NCI-H446 (cell line): ENCODE results near the gene TRIP10.

ENCODE experiments used
- DNase-seq, 2 experiments: peaks; one replicate each; lab custom pipeline; 2025; lab: John Stamatoyannopoulos, UW

The TRIP10 gene

GRCh38 chr19:6725513-6726231 lies 13.8 kb upstream of the TRIP10 start:
- DNase-seq = no peak

DNA sequence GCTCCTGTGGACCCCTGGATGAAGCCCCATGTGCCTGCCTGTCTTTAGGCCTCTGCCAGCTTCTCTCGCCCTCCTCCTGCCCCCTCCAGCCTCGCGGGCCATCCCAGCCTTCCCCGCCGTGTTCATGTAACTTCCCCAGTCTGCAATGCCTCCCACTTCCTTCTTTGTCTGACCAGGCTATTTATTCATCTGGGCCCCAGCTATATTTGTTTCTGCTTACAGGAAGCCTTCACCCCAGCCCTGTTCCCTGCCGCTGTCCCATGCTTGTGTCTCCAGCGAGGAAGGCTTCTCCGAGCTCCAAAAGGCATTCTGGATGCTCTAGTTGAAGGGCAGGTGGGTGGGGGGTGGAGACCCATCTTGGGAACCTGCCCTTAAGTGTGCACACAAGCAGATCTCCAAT lies 11.1 kb upstream of the TRIP10 start:
- DNase-seq = no peak

- DNase-seq = no peak
These were observed 9.8 kb upstream of the TRIP10 start for GRCh38 chr19:6729573-6730152.

GRCh38 chr19:6730153-6730804 lies 9.2 kb upstream of the TRIP10 start:
- DNase-seq = no peak

DNA sequence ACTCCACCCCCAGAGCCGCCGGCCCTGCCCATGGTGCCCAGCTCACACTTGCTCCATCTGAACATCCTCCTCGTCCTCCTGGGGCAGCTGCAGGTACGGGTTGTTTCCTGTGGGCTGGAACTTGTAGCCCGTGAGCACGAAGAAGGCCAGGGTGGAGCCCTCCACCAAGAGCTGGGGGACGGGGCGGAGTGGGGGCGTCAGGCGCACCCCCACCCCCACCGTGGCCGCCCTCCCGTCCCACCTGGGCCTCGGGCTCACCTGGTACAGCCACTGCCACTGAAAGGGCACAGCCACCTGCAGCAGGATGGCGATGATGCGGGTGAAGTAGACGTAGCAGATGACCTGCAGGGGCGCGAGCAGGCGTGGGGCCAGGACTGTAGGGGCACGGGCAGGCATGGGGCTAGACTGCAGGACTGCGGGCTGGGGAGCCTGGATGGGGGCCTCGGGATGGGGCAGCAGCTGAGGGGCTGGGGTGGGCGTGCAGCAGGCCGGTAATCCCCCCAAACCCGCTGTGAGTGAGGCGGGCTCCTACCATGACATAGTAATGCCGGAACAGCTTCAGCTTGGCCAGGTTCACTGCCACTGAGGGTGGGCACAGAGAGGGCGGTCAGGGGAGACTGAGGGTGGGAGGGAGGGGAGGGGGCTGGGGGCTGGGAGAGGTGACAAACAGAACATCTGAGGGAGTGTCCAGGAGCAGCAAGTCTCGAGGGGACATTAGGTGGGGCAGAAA lies 8.4 kb upstream of the TRIP10 start:
- no peak for DNase-seq

GRCh38 chr19:6731822-6732221 lies 7.7 kb upstream of the TRIP10 start:
- DNase-seq = no peak

DNA sequence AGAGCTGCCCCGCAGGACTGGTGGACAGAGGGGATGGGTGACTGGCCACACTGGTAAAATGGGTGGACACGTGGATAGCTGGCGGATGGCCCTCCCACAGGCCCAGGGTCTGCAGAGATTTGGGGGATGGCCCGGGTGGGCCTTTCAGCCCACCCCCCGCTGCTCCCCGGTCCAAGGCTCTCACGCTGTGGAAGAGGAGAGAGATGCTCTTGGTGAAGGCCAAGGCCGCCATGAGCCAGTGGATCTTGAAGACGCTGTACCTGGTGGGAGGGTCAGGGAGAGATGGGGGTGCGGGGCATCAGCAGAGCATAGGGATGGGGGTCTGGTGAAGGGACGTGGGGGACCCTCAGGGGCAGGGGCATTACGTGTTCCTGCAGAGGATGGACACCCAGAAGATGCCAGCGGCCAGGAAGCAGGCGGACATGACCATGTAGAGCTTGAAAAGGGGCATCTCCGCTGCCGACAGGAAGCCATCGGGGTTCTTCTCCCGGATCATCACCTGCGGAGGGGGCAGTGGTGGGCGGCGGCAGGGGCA lies 6.6 kb upstream of the TRIP10 start:
- no peak for DNase-seq

DNA sequence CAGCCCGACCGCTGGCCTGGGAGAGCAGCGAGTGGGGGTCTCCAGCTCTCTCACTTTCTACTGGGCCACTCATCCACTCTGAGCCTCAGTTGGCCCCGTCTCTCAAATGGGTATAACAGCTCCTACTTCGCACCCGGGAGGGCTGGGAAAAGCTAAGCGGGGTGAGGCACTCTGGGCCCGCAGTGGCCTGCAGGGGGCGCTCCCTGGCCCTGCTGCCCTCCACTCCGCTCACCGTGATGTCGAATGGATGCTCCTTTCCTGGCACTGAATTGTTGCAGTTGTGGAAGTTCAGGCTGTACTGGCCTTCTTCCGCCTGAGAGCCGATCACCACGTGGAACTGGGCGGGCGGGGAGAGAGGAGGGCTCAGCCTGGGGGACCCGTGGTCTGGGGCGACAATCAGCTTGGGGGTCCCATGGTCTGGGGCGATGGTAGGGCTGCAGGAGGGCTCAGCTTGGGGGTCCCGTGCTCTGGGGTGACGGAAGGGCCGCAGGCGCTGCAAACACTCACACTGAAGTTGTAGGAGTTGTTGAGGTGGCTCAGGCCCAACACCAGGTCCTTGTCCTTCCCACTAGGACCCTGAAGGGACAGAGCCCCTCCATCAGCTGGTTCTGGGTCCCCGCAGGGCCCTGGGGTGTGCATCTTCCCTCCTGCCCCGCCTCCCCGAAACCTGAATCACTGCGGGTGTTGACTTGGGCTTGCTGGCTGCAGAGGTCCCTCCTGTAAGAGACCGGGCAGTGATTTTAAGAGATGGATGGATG lies 6.0 kb upstream of the TRIP10 start:
- DNase-seq = no peak

GRCh38 chr19:6734096-6734696 lies 5.3 kb upstream of the TRIP10 start:
- no peak for DNase-seq

DNA sequence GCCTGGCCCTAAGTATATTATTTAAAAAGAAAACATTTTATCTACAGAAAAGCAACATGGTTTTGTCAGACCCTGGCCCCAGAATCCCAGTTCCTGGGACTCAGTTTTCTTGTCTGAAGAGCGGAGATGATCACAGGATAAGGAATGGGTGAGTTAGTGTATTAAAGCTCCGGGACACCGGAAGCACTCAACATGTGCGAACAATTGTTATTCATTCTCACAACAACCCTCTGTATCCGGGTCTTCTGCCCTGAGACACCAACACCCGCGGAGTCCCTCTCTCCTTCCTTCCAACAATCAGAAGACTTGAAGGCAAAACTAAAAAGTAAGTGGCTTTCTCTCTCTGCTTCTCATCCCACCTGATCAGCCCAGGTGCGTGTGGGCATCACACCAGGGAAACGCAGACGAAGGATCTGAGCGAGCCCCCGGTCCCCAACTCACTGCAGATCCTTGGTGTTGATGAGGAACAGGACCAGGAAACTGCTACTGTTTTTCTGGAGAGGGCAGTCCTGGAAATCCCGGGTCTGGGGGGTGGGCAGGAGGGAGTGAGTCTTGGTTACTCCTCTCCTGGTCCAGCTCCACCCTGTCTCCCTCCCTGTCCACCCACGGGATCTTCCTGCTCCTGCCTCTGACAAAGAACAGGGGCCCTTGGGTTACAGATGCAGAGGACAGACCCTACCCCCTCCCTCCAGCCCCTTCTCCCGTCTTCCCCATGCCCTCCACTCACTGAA lies 4.1 kb upstream of the TRIP10 start:
- DNase-seq = no peak

- peak in 1 of 2 experiments; percentile 58 for DNase-seq
These were observed 3.1 kb upstream of the TRIP10 start for GRCh38 chr19:6736169-6736916.

- no peak for DNase-seq
These were observed 2.6 kb upstream of the TRIP10 start for GRCh38 chr19:6736917-6737283.

DNA sequence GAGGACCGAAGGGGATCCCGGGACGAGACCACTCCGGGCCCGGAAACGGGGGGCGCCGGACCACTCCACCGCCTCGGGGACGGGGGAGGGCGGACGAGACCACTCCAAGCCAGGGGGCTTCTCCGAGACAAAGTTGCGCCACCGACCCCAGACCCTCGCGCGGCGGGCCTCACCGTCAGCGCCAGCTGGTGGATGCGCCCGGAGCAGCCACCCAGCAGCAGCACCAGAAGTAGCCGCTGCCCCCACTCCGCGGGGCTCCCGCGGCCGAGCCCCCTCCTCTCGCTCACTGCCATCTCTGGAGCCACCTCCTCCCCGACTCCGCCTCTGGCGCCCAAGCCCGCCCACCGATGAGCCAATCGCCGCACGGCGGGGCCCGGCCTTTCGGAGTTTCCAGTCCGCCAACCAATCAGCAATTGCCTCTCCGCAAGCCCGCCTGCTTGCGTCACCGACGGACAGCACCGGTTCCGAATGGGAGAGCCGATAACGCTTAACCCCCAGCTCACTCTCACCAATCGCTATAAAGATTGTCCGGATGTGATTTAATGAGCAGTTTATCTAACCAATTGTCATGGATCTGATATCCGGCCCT lies 2.1 kb upstream of the TRIP10 start, which contains the start of gene GPR108:
TSS of gene GPR108 (minus strand) at position 297 of the 589 bp plus-strand sequence. CDS start at position 293, 4 bp downstream.
- peak; percentile 100 for DNase-seq

DNA sequence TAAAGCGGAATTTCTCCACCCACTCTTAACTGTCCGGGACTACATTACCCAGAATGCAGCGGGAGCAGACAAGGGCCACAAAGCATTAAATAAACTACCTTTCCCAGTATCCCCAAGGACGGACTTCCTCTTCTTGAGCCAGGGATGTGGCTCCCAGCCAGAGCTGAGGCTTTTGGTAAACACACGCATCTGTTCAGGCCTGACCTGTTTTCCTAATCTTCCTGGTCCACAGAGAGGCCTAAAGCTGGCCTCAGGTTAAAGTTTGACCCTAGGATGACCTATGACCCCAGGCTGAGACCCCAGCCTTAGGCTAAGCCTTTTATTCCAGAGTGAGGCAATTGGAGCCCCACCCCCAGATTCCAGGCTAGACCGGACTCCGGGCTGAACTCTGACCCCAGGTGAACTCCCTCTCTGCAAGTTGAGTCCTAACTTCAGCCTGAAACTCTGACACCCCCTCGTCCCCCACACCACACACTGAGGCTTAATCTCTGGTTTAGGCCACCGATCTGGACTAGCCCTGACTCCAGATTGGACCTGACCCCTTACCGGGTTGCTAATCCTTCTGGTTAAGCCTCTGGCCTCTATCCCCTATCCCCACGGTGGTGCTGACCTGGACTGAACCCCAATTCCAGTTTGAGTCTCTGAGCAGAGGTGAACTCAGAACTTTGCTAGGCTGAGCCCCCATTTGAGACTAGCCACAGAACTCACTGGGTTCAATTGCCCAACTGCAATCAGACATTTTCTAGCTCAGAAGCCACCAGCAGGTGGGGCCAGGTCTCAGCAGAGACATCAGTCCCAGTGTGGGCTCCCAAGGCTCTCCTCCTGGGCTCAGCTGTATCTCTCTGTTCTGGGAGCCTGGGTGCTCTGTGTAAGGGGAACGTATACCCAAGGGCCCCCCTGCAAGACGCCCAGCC lies 1.4 kb upstream of the TRIP10 start:
- peak in 1 of 2 experiments; percentile 86 for DNase-seq

- peak in 1 of 2 experiments; percentile 63 for DNase-seq
These were observed 592 bp upstream of the TRIP10 start for GRCh38 chr19:6738787-6739389.

GRCh38 chr19:6739883-6740588 lies 556 bp downstream of the TRIP10 start:
- no peak for DNase-seq
